HepG2 (cell line): ENCODE measurements around the gene TXNDC2. TPM values are rescaled to one million over a fixed set of nuclear protein-coding genes. Genes with fewer than 3 reads are reported as not detected.
A peak's percentile ranks its signal among the peaks of the same experiment; 100 is the strongest.

ENCODE experiments used
- ATF4 ChIP-seq, 2 experiments: fragments of 450-650 bp in 1 of 2; sonication (generic) in 1 of 2; formaldehyde crosslinking; IDR thresholded peaks; 2 replicates each; pipeline versions ENCODE4 v1.5.0 to v1.8.0; 2020 to 2022; ENCODE audit warnings: mild to moderate bottlenecking in 1 of 2, missing genetic modification reagents in 1 of 2
- CSRNP2 ChIP-seq: sonication (generic); formaldehyde crosslinking; conservative IDR thresholded peaks from 2 replicates; pipeline ENCODE4 v1.8.0; 2022; ENCODE audit warnings: low read depth, missing genetic modification reagents
- ERF ChIP-seq: IDR thresholded peaks from 2 replicates; pipeline ENCODE4 v1.6.1; 2018; ENCODE audit warnings: missing biosample characterization, missing genetic modification reagents
- GATA4 ChIP-seq: sonication (generic); IDR thresholded peaks from 2 replicates; pipeline ENCODE4 v1.6.1; 2016; ENCODE audit warnings: antibody characterized with exemption, low read depth, borderline replicate concordance
- HOXA9 ChIP-seq: sonication (generic); formaldehyde crosslinking; IDR thresholded peaks from 2 replicates; pipeline ENCODE4 v1.8.1; 2022; ENCODE audit warnings: missing genetic modification reagents, mild to moderate bottlenecking, moderate library complexity, borderline replicate concordance
- ISL2 ChIP-seq: sonication (generic); formaldehyde crosslinking; IDR thresholded peaks from 2 replicates; pipeline ENCODE4 v1.5.0; 2020; ENCODE audit warnings: missing genetic modification reagents
- MIXL1 ChIP-seq: IDR thresholded peaks from 2 replicates; pipeline ENCODE4 v1.6.1; 2016
- PAXIP1 ChIP-seq: sonication (generic); formaldehyde crosslinking; conservative IDR thresholded peaks from 2 replicates; pipeline ENCODE4 v1.4.0; 2020; ENCODE audit warnings: mild to moderate bottlenecking, missing genetic modification reagents, moderate library complexity
- PHF21A ChIP-seq: sonication (generic); formaldehyde crosslinking; IDR thresholded peaks from 2 replicates; pipeline ENCODE4 v1.5.0; 2020; ENCODE audit warnings: mild to moderate bottlenecking, missing genetic modification reagents
- RBM39 ChIP-seq: fragments of 200-400 bp; formaldehyde crosslinking; IDR thresholded peaks from one replicate; pipeline ENCODE4 v1.6.1; 2018; ENCODE audit warnings: antibody characterized with exemption, mild to moderate bottlenecking, low read depth, low read length; ENCODE audit not compliant: poor library complexity, severe bottlenecking
- REST ChIP-seq, 2 experiments: IDR thresholded peaks; 2 replicates each; pipeline ENCODE4 v1.6.1; 2011 to 2012; ENCODE audit warnings: low read length in 2 of 2, borderline replicate concordance in 1 of 2, low read depth in 1 of 2, mild to moderate bottlenecking in 1 of 2, moderate library complexity in 1 of 2
- SIN3A ChIP-seq: IDR thresholded peaks from 2 replicates; pipeline ENCODE4 v1.6.1; 2011; ENCODE audit warnings: low read depth, mild to moderate bottlenecking, control low read depth, low read length, borderline replicate concordance
- SSRP1 ChIP-seq: IDR thresholded peaks from 2 replicates; pipeline ENCODE4 v1.6.1; 2016; ENCODE audit warnings: control low read depth
- ZNF205 ChIP-seq: IDR thresholded peaks from 2 replicates; pipeline ENCODE4 v1.6.1; 2018; ENCODE audit warnings: missing biosample characterization, missing genetic modification reagents
- ZNF510 ChIP-seq: sonication (generic); formaldehyde crosslinking; IDR thresholded peaks from 2 replicates; pipeline ENCODE4 v1.4.0; 2020; ENCODE audit warnings: low read depth, mild to moderate bottlenecking, missing genetic modification reagents
- ZNF800 ChIP-seq: sonication (generic); formaldehyde crosslinking; IDR thresholded peaks from 2 replicates; pipeline ENCODE4 v1.4.0; 2020; ENCODE audit warnings: missing genetic modification reagents
- polyA plus RNA-seq, 8 experiments: library from polyadenylated mRNA; depleted of rRNA in 3 of 8; stranded (reverse) in 7 of 8; unstranded in 1 of 8; fragments of >200 nt; fragmentation: Illumina TruSeq in 4 of 8; extraction: Trizol in 4 of 8; gene quantifications; 2 replicates each; pipeline versions ENCODE4 v1.2.1 to v1.2.3, GENCODE V29; 2011 to 2016; ENCODE audit warnings: low read depth in 4 of 8, missing spikeins in 1 of 8, mixed read lengths in 1 of 8; ENCODE audit not compliant: insufficient read depth in 1 of 8
- total RNA-seq, 5 experiments: library from RNA; depleted of rRNA; stranded (reverse); fragments of >200 nt; fragmentation: Illumina TruSeq; extraction: Trizol; gene quantifications; 2 replicates each; pipeline ENCODE4 v1.2.3, GENCODE V29; 2016; ENCODE audit warnings: low read depth in 1 of 5

The TXNDC2 gene
- total and polyA plus RNA-seq, 2 of the 13 experiments (the other 11 are each of a cell fraction or from before 2014, with no cell fraction given), result not detected

- TF ChIP-seq RBM39, result no peak
- peak; percentile 75 for TF ChIP-seq PAXIP1 (CRISPR knock-in tag)
- 0 out of 2 replicates have a peak, but pooled peaks have one; percentile 53 for TF ChIP-seq MIXL1 (CRISPR knock-in tag)
- TF ChIP-seq HOXA9, result no peak
- no peak for TF ChIP-seq ZNF205
- no peak for TF ChIP-seq SSRP1 (CRISPR knock-in tag)
- no peak for TF ChIP-seq REST (IDR thresholded peaks at IDR 0.05; ENCODE audit: borderline replicate concordance in 1 of 2, low read depth in 1 of 2, low read length in 2 of 2)
- TF ChIP-seq ZNF510 (CRISPR knock-in tag), result no peak
- no peak for TF ChIP-seq SIN3A
- peak; percentile 48; the same call in 1 of the 2 replicates for TF ChIP-seq GATA4
- peak; percentile 36; the same call in 1 of the 2 replicates for TF ChIP-seq ZNF800
- TF ChIP-seq ISL2 (CRISPR knock-in tag), result peak; percentile 82
- TF ChIP-seq CSRNP2 (CRISPR knock-in tag), result no peak
- no peak for TF ChIP-seq ATF4 (CRISPR knock-in tag; IDR thresholded peaks at IDR 0.05)
- 0 out of 2 replicates have a peak, but pooled peaks have one; percentile 51 for TF ChIP-seq ERF (CRISPR knock-in tag)
- no peak for TF ChIP-seq PHF21A (CRISPR knock-in tag)
Measured at GRCh38 chr18:9854801-9855676, 30.7 kb upstream of the TXNDC2 start (continued).
